ENCODE results near the gene IMMP2L.

IMMP2L gene

GRCh38 chr7:111059833-111060232 is 502.5 kb downstream of the IMMP2L start:
- no peak for DNase-seq

- DNase-seq: no peak
Measured at GRCh38 chr7:111057066-111057465, 505.2 kb downstream of the IMMP2L start.

DNA sequence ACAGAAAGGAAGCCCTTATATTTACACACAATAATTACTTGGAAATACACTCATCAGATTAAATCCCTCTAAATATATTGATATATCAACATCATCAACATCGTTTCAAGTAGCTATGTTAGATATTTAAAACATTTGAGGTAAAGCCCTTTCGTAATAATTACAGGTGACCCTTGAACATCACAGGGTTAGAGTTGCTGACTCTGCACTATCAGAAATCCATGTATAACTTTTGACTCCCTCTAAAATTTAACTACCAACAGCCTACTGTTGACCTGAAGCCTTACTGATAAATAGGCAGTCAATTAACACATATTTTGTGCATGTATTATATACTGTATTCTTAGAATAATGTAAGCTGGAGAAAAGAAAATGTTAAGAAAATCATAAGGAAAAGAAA is 505.9 kb downstream of the IMMP2L start:
- no peak for DNase-seq

DNA sequence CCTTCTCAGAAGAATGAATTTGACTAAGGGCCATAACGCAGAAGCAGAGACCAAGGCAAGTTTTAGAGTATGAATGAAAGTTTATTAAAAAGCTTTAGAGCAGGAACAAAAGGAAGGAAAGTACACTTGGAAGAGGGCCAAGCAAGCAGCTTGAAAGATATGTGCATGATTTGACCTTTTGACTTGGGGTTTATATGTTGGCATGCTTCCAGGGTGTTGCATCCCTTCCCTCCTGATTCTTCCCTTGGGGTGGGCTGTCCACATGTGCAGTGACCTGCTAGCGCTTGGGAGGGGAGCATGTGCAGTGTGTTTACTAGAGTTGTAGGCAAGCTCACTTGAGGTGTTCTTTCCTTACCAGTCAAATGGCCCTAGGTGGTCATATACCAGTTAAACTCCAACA is 509.3 kb downstream of the IMMP2L start:
- DNase-seq: no peak

GRCh38 chr7:111051832-111052231 is 510.5 kb downstream of the IMMP2L start:
- no peak for DNase-seq

DNA sequence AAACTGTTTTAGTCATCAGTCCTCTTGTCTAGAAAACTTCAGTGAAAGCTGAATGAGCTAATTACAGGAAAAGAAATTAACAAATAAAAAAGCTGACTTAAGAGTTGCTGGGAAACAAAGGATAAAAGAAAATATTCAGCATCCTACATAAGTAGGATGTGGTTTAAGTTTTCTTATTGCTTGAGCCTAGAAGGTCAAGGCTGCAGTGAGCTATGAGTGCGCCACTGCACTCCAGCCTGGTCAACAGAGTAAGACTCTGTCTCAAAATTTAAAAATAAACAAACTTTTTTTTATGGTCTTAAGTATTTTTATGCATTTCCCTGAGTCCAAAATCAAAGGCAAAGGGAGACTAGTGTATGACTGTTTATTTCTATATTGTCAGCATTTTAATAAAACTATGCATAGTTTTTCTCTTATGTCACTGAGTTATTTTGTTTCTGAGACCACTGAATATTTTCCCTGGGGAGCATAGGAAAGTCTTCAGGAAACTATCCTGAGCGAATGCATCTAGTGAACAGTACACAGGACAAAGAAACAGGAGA is 511.3 kb downstream of the IMMP2L start:
- no peak for DNase-seq

- no peak for DNase-seq
Measured at GRCh38 chr7:111049971-111050680, 512.2 kb downstream of the IMMP2L start.

- DNase-seq: no peak
Measured at GRCh38 chr7:111047595-111047994, 514.7 kb downstream of the IMMP2L start.

GRCh38 chr7:111045449-111045848 is 516.8 kb downstream of the IMMP2L start:
- DNase-seq: peak; percentile 58

DNA sequence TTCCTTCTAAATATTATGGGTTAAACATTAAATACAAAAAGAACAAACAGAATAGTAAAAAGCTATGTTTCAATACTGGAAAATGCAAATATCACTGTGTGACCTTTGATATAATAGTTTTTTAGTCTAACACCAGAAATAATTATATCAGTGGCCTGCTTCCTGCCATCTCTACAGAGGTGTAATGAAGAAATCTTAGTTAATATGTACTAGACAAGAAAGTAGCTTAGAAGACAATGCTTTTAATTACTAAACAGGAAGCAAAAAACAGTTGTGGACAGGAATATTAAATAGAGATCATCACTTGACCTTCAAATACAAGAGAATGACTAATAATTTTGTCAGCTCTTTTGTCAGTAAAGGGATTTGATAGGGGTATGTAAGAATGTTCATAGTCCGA is 518.7 kb downstream of the IMMP2L start:
- no peak for DNase-seq

DNA sequence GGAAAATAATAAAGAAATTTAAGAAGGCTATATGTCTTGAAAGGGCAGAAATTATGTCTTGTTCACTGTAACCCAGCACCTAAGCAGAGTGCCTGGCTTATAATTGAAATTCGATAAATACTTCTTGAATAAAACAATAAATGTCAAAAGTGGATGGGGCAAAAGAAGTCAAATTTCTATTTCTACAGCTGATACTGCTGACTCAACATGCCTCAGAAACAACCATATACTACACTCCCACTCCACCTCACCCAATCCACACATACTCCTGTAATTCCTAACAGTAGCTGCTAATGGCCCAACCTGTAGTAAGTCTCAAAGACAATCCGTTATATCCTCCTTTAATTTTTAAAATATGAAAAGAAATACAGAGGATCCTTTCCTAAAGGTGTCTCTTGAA is 519.5 kb downstream of the IMMP2L start:
- DNase-seq: no peak

- no peak for DNase-seq
Measured at GRCh38 chr7:111041577-111041976, 520.7 kb downstream of the IMMP2L start.

GRCh38 chr7:111038185-111038584 is 524.1 kb downstream of the IMMP2L start:
- DNase-seq: no peak

- DNase-seq: no peak
Measured at GRCh38 chr7:111031916-111032315, 530.4 kb downstream of the IMMP2L start.

GRCh38 chr7:111030336-111030735 is 532.0 kb downstream of the IMMP2L start:
- DNase-seq: no peak

- DNase-seq: no peak
Measured at GRCh38 chr7:111029574-111030251, 532.6 kb downstream of the IMMP2L start.

- no peak for DNase-seq
Measured at GRCh38 chr7:111029141-111029572, 533.1 kb downstream of the IMMP2L start.

GRCh38 chr7:111027396-111027795 is 534.9 kb downstream of the IMMP2L start:
- DNase-seq: no peak

GRCh38 chr7:111026806-111027205 is 535.5 kb downstream of the IMMP2L start:
- no peak for DNase-seq

- no peak for DNase-seq
Measured at GRCh38 chr7:111026343-111026742, 535.9 kb downstream of the IMMP2L start.

GRCh38 chr7:111025006-111025405 is 537.3 kb downstream of the IMMP2L start:
- no peak for DNase-seq

GRCh38 chr7:111018960-111019736 is 543.1 kb downstream of the IMMP2L start:
- no peak for DNase-seq

DNA sequence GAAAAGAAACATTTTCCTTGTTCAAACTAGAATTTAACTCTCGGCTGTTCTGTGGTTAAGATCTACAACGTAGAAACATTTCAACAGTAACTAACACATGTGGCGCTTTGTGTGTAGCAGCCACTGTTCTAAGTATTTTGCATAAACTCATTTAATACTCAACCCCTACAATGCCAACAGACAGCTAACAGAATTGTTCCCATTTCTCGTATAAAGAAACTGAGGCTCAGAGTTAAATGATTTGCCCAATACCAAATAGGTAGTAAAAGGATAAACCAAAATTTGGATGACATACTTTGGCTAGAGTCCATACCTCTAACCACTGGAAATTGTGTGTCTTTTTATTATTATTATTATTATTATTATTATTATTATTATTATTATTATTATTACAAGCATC is 543.8 kb downstream of the IMMP2L start:
- no peak for DNase-seq

DNA sequence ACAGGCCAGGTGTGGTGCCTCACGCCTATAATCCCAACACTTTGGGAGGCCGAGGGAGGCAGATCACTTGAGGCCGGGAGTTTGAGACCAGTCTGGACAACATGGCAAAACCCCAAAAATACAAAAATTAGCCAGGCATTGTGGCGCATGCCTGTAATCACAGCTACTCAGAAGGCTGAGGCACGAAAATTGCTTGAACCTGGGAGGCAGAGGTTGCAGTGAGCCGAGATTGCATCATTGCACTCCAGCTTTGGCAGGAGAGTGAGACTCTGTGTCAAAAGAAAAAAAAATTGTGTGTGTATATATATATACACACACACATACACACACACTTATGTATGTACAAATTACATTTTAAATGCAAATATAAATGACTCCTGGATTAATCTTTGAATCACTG is 548.2 kb downstream of the IMMP2L start:
- no peak for DNase-seq
